ENCODE measurements around the gene AJAP1.

- no peak for TF ChIP-seq CTCF (IDR thresholded peaks at IDR 0.05)
- TF ChIP-seq POLR2A (IDR thresholded peaks at IDR 0.05), result no peak
Observed at GRCh38 chr1:4653328-4653660, 1.1 kb upstream of the AJAP1 start.

Measured in esophagus squamous epithelium (tissue), 4 donors.